Stimulated activated CD4-positive, alpha-beta T cell treated with anti-CD3 and anti-CD28 coated beads, Interleukin-2, amount 100 ng/mL, for 4 hours (primary cell): ENCODE data around the gene SLC29A2.
"Not testable (repeated sequence)": the region's sequence is repeated elsewhere in the genome, so short reads cannot be mapped to it uniquely, and the experiment has no call there.

Source experiments
- DNase-seq: peaks from one replicate; pipeline ENCODE4 v3.0.0-alpha.2; 2020; ENCODE audit warnings: low read depth

Gene SLC29A2

GRCh38 chr11:66333896-66334604 is 37.5 kb downstream of the SLC29A2 start:
- DNase-seq, result no peak

GRCh38 chr11:66333220-66333877 is 38.2 kb downstream of the SLC29A2 start:
- no peak for DNase-seq

GRCh38 chr11:66332371-66333219 is 39.0 kb downstream of the SLC29A2 start:
- DNase-seq, result no peak

- no peak for DNase-seq
Observed at GRCh38 chr11:66331542-66332370, 39.8 kb downstream of the SLC29A2 start.

- DNase-seq, result no peak
Observed at GRCh38 chr11:66330931-66331330, 40.6 kb downstream of the SLC29A2 start.

- no peak for DNase-seq
Observed at GRCh38 chr11:66329165-66329673, 42.3 kb downstream of the SLC29A2 start.

GRCh38 chr11:66328302-66329144 is 43.0 kb downstream of the SLC29A2 start:
- DNase-seq, result peak; percentile 67

GRCh38 chr11:66328031-66328301 is 43.6 kb downstream of the SLC29A2 start:
- DNase-seq, result no peak

- no peak for DNase-seq
Observed at GRCh38 chr11:66327171-66328030, 44.2 kb downstream of the SLC29A2 start.

- no peak for DNase-seq
Observed at GRCh38 chr11:66326261-66327111, 45.1 kb downstream of the SLC29A2 start.

- no peak for DNase-seq
Observed at GRCh38 chr11:66325263-66325671, 46.3 kb downstream of the SLC29A2 start.

- no peak for DNase-seq
Observed at GRCh38 chr11:66324664-66325063, 46.9 kb downstream of the SLC29A2 start.

GRCh38 chr11:66323684-66324083 is 47.9 kb downstream of the SLC29A2 start:
- DNase-seq, result no peak

GRCh38 chr11:66322732-66323427 is 48.7 kb downstream of the SLC29A2 start:
- DNase-seq, result no peak

GRCh38 chr11:66321606-66322005 is 50.0 kb downstream of the SLC29A2 start:
- DNase-seq, result no peak

- not testable (repeated sequence) for DNase-seq
Observed at GRCh38 chr11:66320748-66321147, 50.8 kb downstream of the SLC29A2 start.

GRCh38 chr11:66320289-66320688 is 51.3 kb downstream of the SLC29A2 start:
- not testable (repeated sequence) for DNase-seq

GRCh38 chr11:66318600-66318970 is 53.0 kb downstream of the SLC29A2 start:
- DNase-seq, result no peak
